Endothelial cell of umbilical vein (primary cell): ENCODE measurements around the gene NPY1R. TPM values are rescaled to one million over a fixed set of nuclear protein-coding genes. Genes with fewer than 3 reads are reported as not detected.

Experiments
- BruUV-seq: library from RNA; stranded (reverse); fragments of 400-500 nt; replicated peaks from 2 replicates; lab custom pipeline; 2021; lab: Mats Ljungman, UMichigan
- CTCF ChIA-PET: fragments of 300-600, 350-600 bp; sonication (Branson Sonifier 250); formaldehyde crosslinking; loops from one replicate; lab custom pipeline; 2021; ENCODE audit warnings: antibody characterized with exemption, inconsistent platforms; lab: Charles Lee
- POLR2A ChIA-PET: fragments of 300-600, 350-600 bp; sonication (Branson Sonifier 250); formaldehyde crosslinking; loops from one replicate; lab custom pipeline; 2021; ENCODE audit warnings: antibody characterized with exemption, inconsistent platforms; lab: Charles Lee
- DNase-seq: peaks from one replicate; pipeline ENCODE4 v3.0.0-alpha.2; 2011; ENCODE audit warnings: low read depth, low spot score
- FAIRE-seq: peaks from 2 replicates; lab custom pipeline; 2011; peaks lifted over from hg19 to GRCh38; lab: Jason Lieb, UNC
- H2AFZ ChIP-seq: 2 replicates; pipeline ENCODE4 v1.6.0; 2012; ENCODE audit warnings: low read depth, low read length, control low read depth, inconsistent platforms
- H3K27ac ChIP-seq: 2 replicates; pipeline ENCODE4 v1.5.1; 2011; ENCODE audit warnings: low read depth, mild to moderate bottlenecking, control low read depth, low read length, moderate library complexity; ENCODE audit not compliant: insufficient read depth
- H3K27me3 ChIP-seq, 2 experiments: 2 replicates each; pipeline versions ENCODE4 v1.6.0 to v1.6.1; 2011; ENCODE audit warnings: low read length in 2 of 2, mixed read lengths in 1 of 2; ENCODE audit not compliant: control insufficient read depth in 2 of 2, insufficient read depth in 2 of 2
- H3K36me3 ChIP-seq, 2 experiments: 2 replicates in 1 of 2; 3 replicates in 1 of 2; pipeline ENCODE4 v1.5.1; 2011; ENCODE audit warnings: low read length in 2 of 2, mild to moderate bottlenecking in 1 of 2, moderate library complexity in 1 of 2; ENCODE audit not compliant: control insufficient read depth in 2 of 2, insufficient read depth in 2 of 2; ENCODE audit errors: extremely low read depth in 1 of 2
- H3K4me1 ChIP-seq: 3 replicates; pipeline ENCODE4 v1.5.1; 2011; ENCODE audit warnings: mild to moderate bottlenecking, low read length; ENCODE audit not compliant: control insufficient read depth, insufficient read depth; ENCODE audit errors: extremely low read depth
- H3K4me2 ChIP-seq: 2 replicates; pipeline ENCODE4 v1.6.1; 2011; ENCODE audit warnings: low read length, control low read depth, mixed read lengths; ENCODE audit not compliant: insufficient read depth
- H3K4me3 ChIP-seq, 3 experiments: fragments of 200-600 bp in 1 of 3; sonication (generic), shearing (Covaris generic) in 1 of 3; replicated peaks in 1 of 3; 2 replicates each; pipeline ENCODE4 v1.5.1; 2011 to 2016; ENCODE audit warnings: control low read depth in 3 of 3, low read length in 3 of 3, mild to moderate bottlenecking in 2 of 3, inconsistent platforms in 1 of 3, low read depth in 1 of 3, moderate library complexity in 1 of 3; ENCODE audit not compliant: insufficient read depth in 1 of 3
- H3K79me2 ChIP-seq: 2 replicates; pipeline ENCODE4 v1.6.0; 2012; ENCODE audit warnings: low read length, inconsistent platforms; ENCODE audit not compliant: control insufficient read depth, insufficient read depth
- H3K9ac ChIP-seq: replicated peaks from 2 replicates; pipeline ENCODE3; 2011; ENCODE audit warnings: low read length, control low read depth; ENCODE audit not compliant: insufficient read depth; ENCODE audit errors: extremely low read depth
- H3K9me1 ChIP-seq: replicated peaks from 3 replicates; pipeline ENCODE4 v1.6.0; 2011; ENCODE audit warnings: mild to moderate bottlenecking, low read length; ENCODE audit not compliant: control insufficient read depth, insufficient read depth; ENCODE audit errors: extremely low read depth
- H3K9me3 ChIP-seq: replicated peaks from 2 replicates; pipeline ENCODE4 v1.5.1; 2012; ENCODE audit warnings: low read length, inconsistent platforms; ENCODE audit not compliant: control insufficient read depth, insufficient read depth
- H4K20me1 ChIP-seq: replicated peaks from 2 replicates; pipeline ENCODE3; 2011; ENCODE audit warnings: mild to moderate bottlenecking, low read length; ENCODE audit not compliant: control insufficient read depth, insufficient read depth; ENCODE audit errors: extremely low read depth
- CTCF ChIP-seq, 2 donors: IDR thresholded peaks; 1 replicate in 1 of 2; 2 replicates in 1 of 2; pipeline ENCODE4 v1.5.1; 2011; ENCODE audit warnings: low read length in 2 of 2, mild to moderate bottlenecking in 2 of 2, moderate library complexity in 2 of 2, control low read depth in 1 of 2, inconsistent platforms in 1 of 2, low read depth in 1 of 2; ENCODE audit not compliant: insufficient read depth in 1 of 2; ENCODE audit errors: extremely low read depth in 1 of 2
- EZH2 ChIP-seq: IDR thresholded peaks from 2 replicates; pipeline ENCODE4 v1.6.1; 2012; ENCODE audit warnings: borderline replicate concordance, low read depth, mild to moderate bottlenecking, moderate library complexity, low read length, inconsistent platforms; ENCODE audit not compliant: severe bottlenecking
- FOS ChIP-seq: IDR thresholded peaks from 2 replicates; pipeline ENCODE4 v1.6.1; 2011; ENCODE audit warnings: mild to moderate bottlenecking, low read length, moderate library complexity, borderline replicate concordance; ENCODE audit not compliant: insufficient read depth
- GATA2 ChIP-seq: IDR thresholded peaks from 2 replicates; pipeline ENCODE4 v1.7.0; 2011; ENCODE audit warnings: low read depth, mild to moderate bottlenecking, moderate library complexity, mixed read lengths, low read length; ENCODE audit not compliant: insufficient read length, insufficient read depth
- JUN ChIP-seq: IDR thresholded peaks from 2 replicates; pipeline ENCODE4 v1.6.1; 2011; ENCODE audit warnings: borderline replicate concordance, low read depth; ENCODE audit not compliant: insufficient read length, insufficient read depth
- MAX ChIP-seq: IDR thresholded peaks from 2 replicates; pipeline ENCODE4 v1.6.1; 2011; ENCODE audit not compliant: insufficient read depth, insufficient read length
- MYC ChIP-seq: IDR thresholded peaks from one replicate; pipeline ENCODE4 v1.6.1; 2011; ENCODE audit warnings: mild to moderate bottlenecking, low read depth, low read length
- POLR2A ChIP-seq: IDR thresholded peaks from 2 replicates; pipeline ENCODE4 v1.6.1; 2012; ENCODE audit warnings: low read depth, mild to moderate bottlenecking, control low read depth, low read length
- POLR2AphosphoS5 ChIP-seq: IDR thresholded peaks from 2 replicates; pipeline ENCODE4 v1.6.1; 2012; ENCODE audit warnings: low read depth, mild to moderate bottlenecking, control low read depth, low read length, moderate library complexity; ENCODE audit not compliant: insufficient read depth
- dilution Hi-C: fragments of 300-500 bp; cut with MboI; formaldehyde crosslinking; loops from one replicate; pipeline ENCODE4 v1.15.0; 2019; ENCODE audit warnings: low sequenced_read_pairs; ENCODE audit not compliant: extremely low pct_ligation_motif_present
- intact Hi-C: fragments of 100-400 bp; cut with micrococcal nuclease; formaldehyde crosslinking; loops from one replicate; pipeline ENCODE4 v1.10.0; 2022
- polyA plus RNA-seq, 4 experiments: library from polyadenylated mRNA; depleted of rRNA in 3 of 4; stranded (reverse) in 3 of 4; unstranded in 1 of 4; fragments of >200 nt; gene quantifications; 2 replicates each; pipeline versions ENCODE4 v1.2.1 to v1.2.3, GENCODE V29; 2011 to 2012; ENCODE audit warnings: missing spikeins in 1 of 4
- total RNA-seq: library from RNA; stranded (reverse); gene quantifications from 2 replicates; pipeline ENCODE4 v1.2.3, GENCODE V29; 2021

NPY1R gene
- total and polyA plus RNA-seq, 2 donors (not counting 3 experiments of a cell fraction or from before 2014, with no cell fraction given) = 0.08 TPM; not detected in 1

- no peaks in the 10 kb centered on the region for H3K4me1 ChIP-seq
- ChIA-PET CTCF (no interaction called here), POLR2A (no interaction called here)
- H3K4me2 ChIP-seq = no peak overlapping the region
- no peaks in the 10 kb centered on the region for H3K79me2 ChIP-seq
- H3K27ac ChIP-seq = no peak overlapping the region
- no peak for TF ChIP-seq POLR2A
- TF ChIP-seq FOS = no peak
- no peak for TF ChIP-seq MYC
- TF ChIP-seq CTCF (IDR thresholded peaks at IDR 0.05; ENCODE audit: extremely low read depth in 1 of 2, insufficient read depth in 1 of 2, low read depth in 1 of 2, low read length in 2 of 2) = no peak
- TF ChIP-seq JUN = no peak
- TF ChIP-seq EZH2 = no peak
- TF ChIP-seq MAX = no peak
- no peak for TF ChIP-seq GATA2
- no peak for TF ChIP-seq POLR2AphosphoS5
- dilution Hi-C loops (no loop called here), intact Hi-C loops (no loop called here)
- no TSS peak for BruUV-seq
- FAIRE-seq (no peak), DNase-seq (no peak)
- H3K9ac ChIP-seq = no peak overlapping the region
- no peak overlapping the region for H3K4me3 ChIP-seq
- no peaks in the 10 kb centered on the region for H3K27me3 ChIP-seq
- H3K9me1 ChIP-seq = no peaks in the 10 kb centered on the region
- no peaks in the 10 kb centered on the region for H4K20me1 ChIP-seq
- H3K36me3 ChIP-seq = no peaks in the 10 kb centered on the region
- H3K9me3 ChIP-seq = no peaks in the 10 kb centered on the region
- no peak overlapping the region for H2AFZ ChIP-seq
Measured at GRCh38 chr4:163372029-163372428, 39.6 kb upstream of the NPY1R start.
